GM23248 (cell line): ENCODE measurements around the gene L3MBTL1. TPM values are rescaled to one million over a fixed set of nuclear protein-coding genes. Genes with fewer than 3 reads are reported as not detected.

ENCODE experiments used
- DNase-seq: peaks from one replicate; pipeline ENCODE4 v3.0.0-alpha.2; 2015
- H2AFZ ChIP-seq: fragments of 200-600 bp; sonication (generic); 2 replicates; pipeline ENCODE4 v1.6.1; 2016; ENCODE audit warnings: antibody characterized with exemption
- H3F3A ChIP-seq: fragments of 200-600 bp; sonication (generic); 2 replicates; pipeline ENCODE4 v1.6.1; 2016; ENCODE audit warnings: mild to moderate bottlenecking, antibody characterized with exemption, mixed run types; ENCODE audit not compliant: insufficient read depth
- H3K27ac ChIP-seq: fragments of 200-600 bp; sonication (generic); 2 replicates; pipeline ENCODE4 v1.5.1; 2016; ENCODE audit warnings: mild to moderate bottlenecking
- H3K27me3 ChIP-seq: fragments of 200-600 bp; sonication (generic); replicated peaks from 2 replicates; pipeline ENCODE4 v1.6.1; 2016; ENCODE audit warnings: mild to moderate bottlenecking; ENCODE audit not compliant: insufficient read depth
- H3K36me3 ChIP-seq: fragments of 200-600 bp; sonication (generic); 2 replicates; pipeline ENCODE4 v1.6.1; 2016; ENCODE audit warnings: low read depth, mild to moderate bottlenecking
- H3K4me1 ChIP-seq: fragments of 200-600 bp; sonication (generic); 2 replicates; pipeline ENCODE4 v1.6.1; 2016; ENCODE audit warnings: mild to moderate bottlenecking; ENCODE audit not compliant: insufficient read depth
- H3K4me2 ChIP-seq: fragments of 200-600 bp; sonication (generic); one replicate; pipeline ENCODE4 v1.6.1; 2016; ENCODE audit warnings: mild to moderate bottlenecking; ENCODE audit not compliant: unreplicated experiment
- H3K4me3 ChIP-seq: fragments of 200-600 bp; sonication (generic); 2 replicates; pipeline ENCODE4 v1.5.1; 2016; ENCODE audit warnings: mild to moderate bottlenecking
- H3K79me2 ChIP-seq: fragments of 200-600 bp; sonication (generic); 2 replicates; pipeline ENCODE4 v1.6.1; 2016; ENCODE audit warnings: mild to moderate bottlenecking; ENCODE audit not compliant: insufficient read depth
- H3K9ac ChIP-seq: fragments of 200-600 bp; sonication (generic); 2 replicates; pipeline ENCODE4 v1.6.1; 2016; ENCODE audit warnings: mild to moderate bottlenecking
- H3K9me2 ChIP-seq: fragments of 200-600 bp; sonication (generic); 2 replicates; pipeline ENCODE4 v1.6.1; 2016; ENCODE audit warnings: mixed run types, mild to moderate bottlenecking, moderate library complexity; ENCODE audit not compliant: insufficient read depth
- H3K9me3 ChIP-seq: fragments of 200-600 bp; sonication (generic); one replicate; pipeline ENCODE4 v1.6.1; 2017; ENCODE audit warnings: low read depth
- H4K20me1 ChIP-seq: fragments of 200-600 bp; sonication (generic); 2 replicates; pipeline ENCODE4 v1.6.0; 2016; ENCODE audit not compliant: insufficient read depth
- EZH2 ChIP-seq: fragments of 200-600 bp; sonication (generic); IDR thresholded peaks from 2 replicates; pipeline ENCODE4 v1.6.1; 2018; ENCODE audit warnings: antibody characterized with exemption, mild to moderate bottlenecking; ENCODE audit not compliant: insufficient read depth, poor library complexity, severe bottlenecking
- EZH2phosphoT487 ChIP-seq: fragments of 200-600 bp; sonication (generic); IDR thresholded peaks from 2 replicates; pipeline ENCODE4 v1.6.1; 2018; ENCODE audit warnings: antibody characterized with exemption, moderate library complexity, mild to moderate bottlenecking, low read depth; ENCODE audit not compliant: insufficient read depth
- WGBS, 2 experiments: methylation state at CpG; one replicate each; pipeline ENCODE4 v1.1.6; 2015 to 2017; ENCODE audit warnings: low lambda C conversion rate in 2 of 2, low coverage in 1 of 2; ENCODE audit errors: missing lambda C conversion rate in 2 of 2; 5-methylcytosine and 5-hydroxymethylcytosine counted together
- in situ Hi-C: fragments of 300-500 bp; cut with MboI; formaldehyde crosslinking; loops from 2 replicates; pipeline ENCODE4 v1.15.0; 2020
- polyA plus RNA-seq: library from polyadenylated mRNA; unstranded; fragments of >200 nt; fragmentation: Nextera tagmentation; extraction: Ambion mirVana; gene quantifications from 2 replicates; pipeline ENCODE4 v1.2.1, GENCODE V29; 2016
- total RNA-seq: library from RNA; depleted of rRNA; stranded (reverse); fragments of >200 nt; shearing (Covaris generic); gene quantifications from 2 replicates; pipeline ENCODE4 v1.2.3, GENCODE V29; 2014

Gene L3MBTL1
- total and polyA plus RNA-seq, 2 experiments from 2014 or later = 0.22 to 0.35 TPM

DNA sequence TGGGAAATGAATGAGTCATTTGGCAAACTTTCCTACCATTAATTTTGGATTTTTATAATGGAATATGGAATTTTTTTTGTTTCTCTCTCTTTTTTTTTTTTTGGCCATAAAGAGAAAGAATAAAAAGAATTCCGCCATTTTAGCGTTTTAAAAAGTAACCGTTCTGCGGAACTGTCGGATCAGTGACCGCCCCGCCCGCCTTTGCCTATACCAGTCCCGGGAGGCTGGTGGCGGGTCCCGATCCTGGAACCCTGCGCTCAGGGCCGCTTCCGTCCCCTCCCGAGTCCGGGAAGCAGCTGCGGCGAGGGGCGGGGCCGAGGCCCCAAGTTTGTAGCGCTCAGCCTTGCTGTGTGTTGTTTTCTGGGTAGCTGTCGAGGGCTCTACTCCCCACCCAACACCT, 609 bp downstream of the L3MBTL1 start:
- H3K9me3 ChIP-seq = no peaks in the 10 kb centered on the region
- H4K20me1 ChIP-seq = no peaks in the 10 kb centered on the region
- in situ Hi-C loops = no loop called here
- peaks cover 27% of the 10 kb centered on the region for H3K27me3 ChIP-seq
- no peaks in the 10 kb centered on the region for H3K36me3 ChIP-seq
- H3F3A ChIP-seq = no peaks in the 10 kb centered on the region
- H3K79me2 ChIP-seq = no peaks in the 10 kb centered on the region
- TF ChIP-seq EZH2 = peak; percentile 57
- no peak for TF ChIP-seq EZH2phosphoT487
- no peak for DNase-seq
- peak overlapping the region; percentile 83 for H3K4me2 ChIP-seq
- H3K27ac ChIP-seq = no peak overlapping the region
- peak overlapping the region; percentile 77 for H2AFZ ChIP-seq
- 6 to 7% methylated on average over 22 of the region's 22 CpGs for WGBS, 2 experiments
- peak overlapping the region; percentile 37; the same call in 1 of the 2 replicates for H3K9ac ChIP-seq
- H3K4me1 ChIP-seq = no peaks in the 10 kb centered on the region
- no peaks in the 10 kb centered on the region for H3K9me2 ChIP-seq
- H3K4me3 ChIP-seq = peak overlapping the region; percentile 77

- Histone ChIP-seq H3K9ac (no peak overlapping the region), H3K27me3 (peaks cover 27% of the 10 kb centered on the region), H3K79me2 (no peaks in the 10 kb centered on the region), H3K4me3 (peak overlapping the region; percentile 77; the same call in 1 of the 2 replicates), H3F3A (no peaks in the 10 kb centered on the region), H2AFZ (peak overlapping the region; percentile 77), H4K20me1 (no peaks in the 10 kb centered on the region), H3K27ac (no peak overlapping the region), H3K36me3 (no peaks in the 10 kb centered on the region), H3K9me3 (no peaks in the 10 kb centered on the region), H3K4me1 (no peaks in the 10 kb centered on the region), H3K4me2 (peak overlapping the region; percentile 83), H3K9me2 (no peaks in the 10 kb centered on the region)
- peak; percentile 11 for DNase-seq
- 70 to 75% methylated on average over 11 of the region's 11 CpGs for WGBS, 2 experiments
- in situ Hi-C loops = no loop called here
- TF ChIP-seq EZH2 = no peak
- TF ChIP-seq EZH2phosphoT487 = no peak
These were observed 1.1 kb downstream of the L3MBTL1 start for GRCh38 chr20:43508604-43509040.

DNA sequence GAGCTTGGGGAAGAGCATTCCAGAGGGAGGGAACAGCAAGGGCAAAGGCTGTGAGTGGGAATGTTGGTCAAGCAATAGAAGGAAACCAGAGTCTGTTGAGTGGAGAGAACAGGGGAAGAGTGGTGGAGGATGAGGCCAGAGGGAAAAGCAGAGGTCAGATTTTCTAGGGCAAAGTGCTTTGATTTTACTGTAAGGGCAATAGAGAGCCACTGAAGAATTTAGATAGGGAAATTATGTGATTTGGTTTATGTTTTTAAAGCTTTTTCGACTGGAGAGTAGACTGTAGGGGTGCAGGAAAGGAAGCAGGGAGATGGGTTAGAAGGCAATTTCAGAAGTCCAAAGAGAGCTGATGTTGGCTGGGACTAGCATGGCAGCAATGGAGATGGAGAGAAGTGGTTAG, 4.4 kb downstream of the L3MBTL1 start:
- Histone ChIP-seq H4K20me1 (no peaks in the 10 kb centered on the region), H3K4me1 (no peaks in the 10 kb centered on the region), H3F3A (no peaks in the 10 kb centered on the region), H3K27ac (no peak overlapping the region), H3K9me2 (no peaks in the 10 kb centered on the region), H3K27me3 (peaks cover 15% of the 10 kb centered on the region), H3K79me2 (no peaks in the 10 kb centered on the region), H3K36me3 (no peaks in the 10 kb centered on the region), H3K9me3 (no peaks in the 10 kb centered on the region), H3K9ac (no peak overlapping the region), H3K4me2 (no peak overlapping the region), H3K4me3 (no peak overlapping the region), H2AFZ (no peak overlapping the region)
- 66 to 67% methylated on average over 1 of the region's 1 CpG for WGBS, 2 experiments
- no peak for TF ChIP-seq EZH2
- no peak for TF ChIP-seq EZH2phosphoT487
- no peak for DNase-seq
- in situ Hi-C loops = no loop called here

DNA sequence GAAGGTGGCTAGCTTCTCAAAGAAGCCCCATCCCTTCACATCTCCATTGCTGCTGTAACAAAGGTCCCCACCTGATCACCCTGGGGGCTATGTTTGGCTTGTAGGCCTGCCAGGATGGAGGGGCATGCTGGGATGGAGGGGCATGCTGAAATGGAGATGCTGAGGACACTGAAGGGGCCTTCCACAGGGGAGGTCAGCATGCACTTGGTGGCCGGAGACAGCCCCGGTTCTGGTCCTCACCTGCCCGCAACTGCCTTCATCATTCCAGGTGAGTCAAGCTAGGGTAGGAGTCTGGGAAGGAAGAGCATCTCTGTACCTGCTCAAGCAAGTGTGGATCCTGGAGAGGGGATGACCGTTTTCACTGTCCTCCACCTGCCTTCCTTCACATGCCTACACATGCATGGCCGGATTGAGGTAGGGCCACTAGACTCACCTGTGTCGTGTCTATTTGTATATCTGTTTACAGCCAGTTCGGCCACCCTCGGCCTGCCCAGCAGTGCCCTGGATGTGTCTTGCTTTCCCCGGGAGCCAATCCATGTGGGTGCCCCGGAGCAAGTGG, 6.0 kb downstream of the L3MBTL1 start:
- H3K27ac ChIP-seq = no peak overlapping the region
- no peaks in the 10 kb centered on the region for H3K9me3 ChIP-seq
- H3K9me2 ChIP-seq = no peaks in the 10 kb centered on the region
- in situ Hi-C loops = no loop called here
- DNase-seq = no peak
- no peak overlapping the region for H3K4me2 ChIP-seq
- 51 to 53% methylated on average over 10 of the region's 10 CpGs for WGBS, 2 experiments
- H3F3A ChIP-seq = no peaks in the 10 kb centered on the region
- H3K9ac ChIP-seq = peak overlapping the region; percentile 40; the same call in 1 of the 2 replicates
- peak overlapping the region; percentile 60 for H3K4me3 ChIP-seq
- no peaks in the 10 kb centered on the region for H3K4me1 ChIP-seq
- no peaks in the 10 kb centered on the region for H3K36me3 ChIP-seq
- no peak for TF ChIP-seq EZH2phosphoT487
- TF ChIP-seq EZH2 = no peak
- no peaks in the 10 kb centered on the region for H4K20me1 ChIP-seq
- H2AFZ ChIP-seq = peak overlapping the region; percentile 78
- H3K79me2 ChIP-seq = no peaks in the 10 kb centered on the region
- H3K27me3 ChIP-seq = peaks cover 1% of the 10 kb centered on the region
